Activated naive CD8-positive, alpha-beta T cell treated with anti-CD3 and anti-CD28 coated beads, Interleukin-2, amount 50 U/mL, for 16 hours (primary cell): ENCODE data around the gene TRUB2.
"Not testable (repeated sequence)": the region's sequence is repeated elsewhere in the genome, so short reads cannot be mapped to it uniquely, and the experiment has no call there.

Experiments used
- DNase-seq: peaks from one replicate; pipeline ENCODE4 v3.0.0-alpha.2; 2020; ENCODE audit warnings: low read depth, low spot score

Gene TRUB2

DNA sequence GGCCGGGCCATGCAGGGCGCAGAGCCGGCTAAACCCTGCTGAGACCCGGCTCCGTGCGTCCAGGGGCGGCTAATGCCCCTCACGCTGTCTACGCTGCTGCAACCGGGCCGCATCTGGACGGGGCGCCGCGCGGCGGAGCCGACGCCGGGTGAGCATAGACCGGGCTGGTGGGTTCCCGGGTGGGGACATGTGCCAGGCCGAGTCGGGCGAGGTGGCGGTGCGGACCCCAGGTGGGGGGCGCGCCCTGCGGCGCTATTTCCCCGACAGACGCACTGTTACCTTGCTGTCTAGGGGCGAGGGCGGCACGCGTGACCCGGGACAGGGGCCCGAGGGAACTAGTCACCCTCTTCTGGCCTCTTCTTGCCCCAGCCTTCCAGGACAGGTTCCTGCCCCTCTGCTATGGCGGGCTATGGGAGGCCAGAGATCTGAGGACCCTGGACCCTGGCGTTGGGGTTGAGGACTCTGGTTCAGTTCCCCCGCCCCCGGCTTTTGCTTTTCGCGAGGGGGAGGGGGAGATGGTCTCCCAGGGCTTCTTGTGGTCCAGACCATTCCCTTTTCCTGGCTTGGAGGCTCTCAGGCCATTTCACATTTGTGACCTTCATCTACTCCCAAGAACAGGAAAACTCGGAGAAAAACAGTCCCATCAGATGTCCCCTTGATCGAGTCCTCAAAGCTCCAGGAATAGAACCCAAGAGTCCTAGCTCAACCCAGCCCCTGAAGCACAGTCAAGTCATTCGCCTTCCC is 18.6 kb upstream of the TRUB2 start:
- no peak for DNase-seq

DNA sequence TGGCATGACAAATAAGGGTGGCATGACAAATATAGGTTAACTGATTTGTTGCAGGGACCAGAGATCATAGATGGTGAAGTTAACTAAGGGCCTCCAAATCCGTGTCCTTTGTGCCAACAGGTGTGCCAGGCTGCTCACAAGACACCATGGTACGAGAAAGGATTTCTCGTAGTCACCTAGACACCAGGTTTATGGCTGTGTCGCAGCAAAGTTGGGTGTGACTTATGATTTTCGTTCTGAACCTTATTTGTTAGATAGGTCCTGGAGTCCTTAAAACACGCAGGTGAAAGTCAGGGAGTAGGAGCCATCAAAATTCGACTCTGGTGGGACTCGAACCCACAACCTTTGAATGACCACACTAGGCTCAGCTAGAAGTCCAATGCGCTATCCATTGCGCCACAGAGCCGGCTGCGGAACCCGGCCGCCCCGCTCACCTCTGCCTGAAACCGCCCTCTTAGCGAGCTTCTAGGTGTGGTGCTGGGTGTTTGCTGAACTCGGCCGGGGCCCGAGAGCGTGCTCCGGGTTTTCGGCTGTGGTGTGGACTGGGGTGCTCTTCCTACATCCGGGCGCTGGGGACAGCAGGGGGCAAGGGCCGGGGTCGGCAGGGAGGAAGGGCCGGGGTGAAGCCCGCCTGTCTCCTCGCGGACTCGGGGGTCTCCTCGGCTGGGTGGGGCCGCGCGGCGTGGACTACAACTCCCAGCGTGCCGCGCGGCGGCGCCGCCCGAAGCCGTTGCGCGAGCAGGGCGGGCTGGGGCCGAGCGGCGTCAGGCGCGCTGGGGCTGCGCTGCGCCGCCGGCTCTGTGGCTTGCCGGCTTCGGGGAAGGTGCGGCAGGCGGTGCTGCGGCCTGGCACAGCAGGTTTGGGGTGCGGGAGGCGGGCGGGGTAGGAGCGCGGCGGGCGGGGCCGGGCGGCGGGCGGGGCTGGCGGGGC is 17.8 kb upstream of the TRUB2 start, which contains the start of gene SLC27A4:
TSS of gene SLC27A4 (plus strand) at position 767 of the 930 bp plus-strand sequence. CDS start 2,606 bp downstream, outside the sequence.
- peak; percentile 51 for DNase-seq

DNA sequence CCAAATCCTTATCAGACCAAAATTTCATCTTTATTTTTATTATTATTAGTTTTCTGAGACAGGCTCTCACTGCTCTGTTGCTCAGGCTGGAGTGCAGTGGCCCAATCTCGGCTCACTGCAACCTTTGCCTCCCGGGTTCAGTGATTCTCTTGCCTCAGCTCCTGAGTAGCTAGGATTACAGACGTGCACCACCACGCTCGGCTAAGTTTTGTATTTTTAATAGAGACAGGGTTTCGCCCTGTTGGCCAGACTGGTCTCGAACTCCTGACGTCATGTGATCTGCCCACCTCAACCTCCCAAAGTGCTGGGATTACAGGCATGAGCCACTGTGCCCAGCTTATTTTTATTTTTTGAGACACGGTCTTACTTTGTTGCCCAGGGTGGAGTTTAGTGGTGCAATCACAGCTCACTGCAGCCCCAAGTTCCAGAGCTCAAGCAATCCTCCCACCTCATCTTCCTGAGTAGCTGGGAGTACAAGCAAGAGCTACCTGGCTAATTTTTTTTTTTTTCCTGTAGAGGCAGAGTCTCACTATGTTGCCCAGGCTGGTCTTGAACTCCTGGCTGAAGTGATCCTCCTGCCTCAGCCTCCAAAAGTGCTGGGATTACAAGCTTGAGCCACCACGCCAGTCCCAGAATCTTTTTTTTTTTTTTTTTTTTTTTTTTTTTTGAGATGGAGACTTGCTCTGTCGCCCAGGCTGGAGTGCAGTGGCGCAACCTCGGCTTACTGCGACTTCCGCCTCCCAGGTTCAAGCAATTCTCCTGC is 16.8 kb upstream of the TRUB2 start:
- not testable (repeated sequence) for DNase-seq

DNA sequence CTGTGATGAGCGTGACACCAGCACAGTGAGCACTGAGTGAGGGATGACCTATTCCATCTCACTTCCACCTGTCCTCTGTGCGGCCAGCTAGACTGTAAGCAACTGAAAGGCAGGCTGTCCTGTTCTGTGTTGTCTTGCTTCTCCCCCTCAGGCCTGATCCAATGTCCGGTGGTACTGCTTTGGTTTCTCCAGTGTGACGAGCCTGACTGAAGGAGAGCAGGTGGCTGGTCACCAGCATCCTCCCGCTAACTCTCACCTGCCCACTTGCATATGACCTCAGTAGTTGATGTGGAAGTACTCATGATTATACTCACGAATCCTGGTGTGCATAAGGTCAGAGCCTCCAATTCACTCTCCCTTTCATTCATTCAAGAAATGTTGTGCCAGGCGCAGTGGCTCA is 15.7 kb upstream of the TRUB2 start:
- no peak for DNase-seq

DNA sequence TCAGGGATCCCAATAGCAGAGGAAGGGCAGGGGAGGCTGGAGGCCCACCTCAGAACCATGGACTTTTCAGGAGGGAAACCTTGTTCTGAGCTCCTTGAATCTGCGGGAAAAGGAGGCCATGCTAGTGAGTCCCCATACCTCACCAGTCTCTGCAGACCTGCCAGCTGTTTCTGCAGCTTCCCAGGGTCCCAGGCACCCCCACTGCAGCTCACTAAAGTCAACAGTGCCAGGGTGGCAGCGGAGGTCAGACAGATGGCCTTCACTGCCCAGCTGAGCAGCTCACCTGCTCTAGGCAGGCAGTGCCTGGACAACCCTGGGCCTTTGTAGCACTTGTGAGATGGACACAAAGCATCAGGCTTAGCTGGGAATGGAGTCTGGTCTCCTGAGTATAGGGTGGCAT is 13.7 kb upstream of the TRUB2 start:
- DNase-seq: no peak

DNA sequence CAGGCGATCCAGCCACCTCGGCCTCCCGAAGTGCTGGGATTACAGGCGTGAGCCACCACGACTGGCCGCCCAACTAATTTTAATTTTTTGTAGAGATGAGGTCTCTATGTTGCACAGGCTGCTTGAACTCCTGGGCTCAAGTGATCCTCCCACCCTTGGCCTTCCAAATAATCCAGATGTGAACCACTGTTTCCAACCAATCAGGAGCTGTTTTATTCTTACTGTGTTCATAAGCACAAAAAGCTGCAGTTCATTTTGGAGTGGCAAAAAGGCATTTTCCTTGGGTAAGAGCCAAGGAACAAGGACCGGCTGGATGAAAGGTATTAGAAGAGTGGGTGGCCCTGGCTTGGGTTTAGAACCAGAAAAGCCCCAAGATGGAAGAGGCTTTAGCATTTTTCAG is 12.9 kb upstream of the TRUB2 start:
- DNase-seq: no peak

DNA sequence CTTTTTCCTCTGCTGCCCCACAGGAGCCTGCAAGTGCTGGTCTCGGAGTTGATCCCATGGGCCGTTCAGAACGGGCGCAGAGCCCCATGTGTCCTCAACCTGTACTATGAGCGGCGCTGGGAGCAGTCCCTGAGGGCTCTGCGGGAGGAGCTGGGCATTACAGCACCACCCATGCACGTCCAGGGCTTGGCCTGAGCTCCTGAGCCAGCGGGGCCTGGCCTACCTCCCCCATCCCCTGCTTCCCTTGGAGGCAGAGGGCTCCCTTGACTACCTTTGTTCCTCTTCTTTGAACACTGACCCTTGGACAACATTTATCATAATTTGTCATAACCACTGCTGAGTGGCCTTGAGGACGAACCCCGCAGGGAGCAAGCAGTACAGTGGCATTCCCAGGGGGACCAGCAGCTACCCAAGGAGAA is 11.2 kb upstream of the TRUB2 start:
- no peak for DNase-seq

DNA sequence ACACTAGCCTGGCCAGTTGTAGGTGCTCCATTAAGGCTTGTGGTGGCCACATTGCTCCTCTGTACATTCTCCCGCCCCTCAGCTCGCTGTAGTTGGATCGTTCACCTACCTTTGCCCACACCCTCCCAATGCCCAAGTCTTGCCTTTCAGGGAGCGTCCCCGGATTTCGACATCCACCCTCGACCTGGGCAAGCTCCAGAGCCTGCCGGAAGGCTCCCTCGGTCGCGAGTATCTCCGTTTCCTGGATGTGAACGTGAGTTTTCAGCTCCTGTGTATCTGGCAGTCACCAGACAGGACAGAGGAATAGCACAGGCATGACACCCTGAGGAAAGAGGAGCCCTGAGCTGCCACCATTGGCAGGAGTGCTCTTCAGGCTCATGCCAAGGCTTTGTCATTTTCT is 3.4 kb upstream of the TRUB2 start:
- no peak for DNase-seq

DNA sequence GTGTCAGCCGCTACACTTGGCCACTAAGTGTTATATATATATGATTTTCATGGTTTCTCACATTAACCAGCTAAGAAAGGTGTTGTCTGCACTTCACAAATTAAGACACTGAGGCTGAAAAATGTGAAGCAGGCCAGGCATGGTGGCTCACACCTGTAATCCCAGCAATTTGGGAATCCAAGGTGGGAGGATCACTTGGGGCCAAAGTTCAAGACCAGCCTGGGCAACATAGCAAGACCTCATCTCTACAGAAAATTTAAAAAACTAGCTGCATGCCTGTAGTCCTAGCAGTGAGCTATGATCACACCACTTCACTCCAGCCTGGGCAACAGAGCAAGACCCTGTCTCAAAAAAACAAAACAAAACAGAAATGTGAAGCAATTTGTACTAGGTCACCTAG is 2.2 kb upstream of the TRUB2 start:
- DNase-seq: no peak

DNA sequence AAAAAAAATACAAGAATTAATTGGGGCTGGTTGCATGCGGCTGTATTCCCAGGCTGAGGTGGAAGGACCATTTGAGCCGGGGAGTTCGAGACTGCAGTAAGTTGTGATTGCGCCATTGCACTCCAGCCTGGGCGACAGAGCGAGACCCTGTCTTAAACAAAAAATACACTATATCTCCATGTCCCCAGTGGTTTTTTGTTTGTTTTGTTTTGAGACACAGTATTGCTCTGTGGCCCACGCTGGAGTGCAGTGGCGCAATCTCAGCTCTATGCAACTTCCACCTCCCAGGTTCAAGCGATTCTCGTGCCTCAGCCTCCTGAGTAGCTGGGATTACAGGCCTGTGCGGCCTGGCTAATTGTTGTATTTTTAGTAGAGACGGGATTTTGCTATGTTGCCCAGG is 1.5 kb upstream of the TRUB2 start:
- DNase-seq: no peak

DNA sequence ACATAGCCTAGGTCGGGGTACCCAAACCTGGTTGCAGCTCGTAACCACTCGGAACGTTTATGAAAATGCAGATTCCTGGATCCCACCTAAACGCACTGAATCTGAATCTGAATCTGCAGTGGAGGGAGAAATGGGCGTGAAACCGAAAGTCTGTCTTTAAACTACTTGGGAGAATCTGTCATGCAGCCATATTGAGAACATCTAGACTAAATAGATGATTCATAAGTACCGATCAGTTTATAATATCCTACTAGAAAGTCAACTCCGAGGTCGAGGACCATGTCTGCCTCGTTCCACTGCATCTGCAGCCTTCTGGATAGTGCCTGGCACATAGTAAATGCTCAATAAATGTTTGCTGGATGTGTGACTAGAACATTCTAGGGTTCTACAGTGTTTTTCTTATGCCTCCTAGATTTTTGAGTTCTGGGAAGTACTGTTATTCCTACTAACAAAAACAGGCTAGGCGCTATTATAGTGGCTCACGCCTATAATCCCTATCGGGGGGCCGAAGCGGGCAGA is 1.0 kb upstream of the TRUB2 start:
- no peak for DNase-seq

DNA sequence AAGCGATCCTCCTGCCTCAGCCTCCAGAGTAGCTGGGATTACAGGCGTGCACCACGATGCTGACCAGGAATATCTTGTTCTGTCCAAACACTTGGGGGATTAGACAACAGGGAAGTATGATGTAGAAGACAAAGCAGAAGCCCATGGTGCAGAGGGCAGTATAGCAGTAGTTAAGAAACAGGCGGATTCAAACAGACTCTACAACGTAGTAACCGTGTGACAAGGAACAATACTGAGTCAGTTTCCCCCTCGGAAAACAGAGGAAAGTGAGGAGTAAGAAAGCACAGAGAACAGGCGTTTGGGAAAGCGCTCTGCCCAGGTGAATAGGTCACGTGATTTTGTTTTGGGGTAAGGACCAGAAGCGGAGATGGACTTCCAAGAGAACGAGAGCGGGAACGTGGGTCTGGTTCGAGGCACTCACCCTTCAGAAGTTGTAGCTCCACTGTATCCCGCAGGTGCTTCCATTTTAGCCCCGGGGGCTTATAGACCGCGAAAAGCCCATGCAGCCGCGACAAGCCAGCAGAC is 306 bp downstream of the TRUB2 start:
- no peak for DNase-seq

DNA sequence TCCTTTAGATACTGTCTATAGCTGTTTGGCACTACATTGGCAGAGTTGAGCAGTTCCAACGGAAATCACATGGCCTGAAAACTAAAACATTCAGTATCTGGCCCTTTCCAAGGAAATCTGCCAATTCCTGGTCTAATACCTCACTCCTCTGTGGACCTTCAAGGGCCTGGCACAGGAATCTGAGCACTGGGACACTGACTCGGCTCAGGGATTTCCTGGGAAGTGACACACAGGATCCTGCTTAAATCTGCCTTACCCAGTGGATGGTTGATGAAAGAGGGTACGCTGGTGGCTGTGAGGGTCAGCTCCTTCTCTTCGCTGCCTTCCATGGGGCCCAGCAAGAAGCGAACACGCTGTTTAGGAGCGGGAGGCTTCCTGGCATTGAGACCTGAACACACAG is 904 bp downstream of the TRUB2 start:
- DNase-seq: no peak

DNA sequence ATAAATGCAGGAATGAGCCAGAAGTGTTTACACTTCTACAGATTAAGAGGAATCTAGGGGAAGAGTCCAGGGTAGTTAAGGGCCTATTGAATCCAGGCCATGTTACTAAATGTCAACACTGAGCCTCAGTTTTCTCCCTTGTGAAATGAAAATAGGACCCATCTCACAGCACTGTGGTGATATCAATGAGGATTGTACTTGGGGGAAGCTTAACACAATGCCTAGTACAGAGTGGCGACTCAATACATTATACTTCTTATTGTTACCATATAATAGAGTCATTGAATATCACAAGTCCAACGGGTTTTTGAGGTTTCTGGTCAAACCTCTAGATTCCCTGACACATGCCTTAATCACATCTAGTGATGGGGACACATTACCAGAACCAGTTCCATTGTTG is 4.6 kb downstream of the TRUB2 start:
- no peak for DNase-seq

DNA sequence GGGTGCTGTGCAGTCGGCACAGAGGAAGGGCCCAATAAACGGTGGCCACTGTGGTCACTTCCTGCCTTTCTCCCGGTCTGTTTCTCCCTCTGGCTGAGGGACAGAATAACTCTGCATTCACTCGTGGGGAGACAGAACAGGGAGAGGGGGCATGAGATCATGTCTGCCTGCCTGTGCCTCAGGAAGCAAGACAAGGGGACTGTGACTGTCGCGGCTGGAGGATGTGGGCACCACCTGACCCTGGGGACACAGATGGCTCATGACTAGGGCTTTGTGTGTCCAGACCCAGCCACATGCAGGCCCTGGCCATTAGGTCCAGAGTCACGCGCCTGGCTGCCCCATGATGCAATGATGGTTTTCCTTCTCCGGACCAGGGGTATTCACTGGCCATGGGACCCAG is 5.8 kb downstream of the TRUB2 start:
- DNase-seq: no peak

DNA sequence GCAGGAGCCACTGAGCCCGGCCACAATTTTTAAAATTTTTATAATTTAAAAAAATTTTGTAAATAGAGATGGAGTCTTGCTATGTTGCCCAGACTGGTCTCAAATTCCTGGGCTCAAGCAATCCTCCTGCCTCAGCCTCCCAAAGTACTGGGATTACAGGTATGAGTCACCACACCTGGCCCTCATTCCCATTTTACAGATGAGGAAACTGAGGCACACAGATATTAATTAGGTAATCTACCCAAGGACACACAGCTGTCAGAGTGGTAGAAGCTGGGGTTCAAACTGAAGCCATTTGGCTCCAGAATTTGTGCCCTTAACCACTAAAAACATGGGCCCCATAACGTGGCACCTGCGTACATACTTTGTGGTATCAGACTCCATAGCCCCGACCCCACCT is 7.5 kb downstream of the TRUB2 start:
- DNase-seq: no peak

DNA sequence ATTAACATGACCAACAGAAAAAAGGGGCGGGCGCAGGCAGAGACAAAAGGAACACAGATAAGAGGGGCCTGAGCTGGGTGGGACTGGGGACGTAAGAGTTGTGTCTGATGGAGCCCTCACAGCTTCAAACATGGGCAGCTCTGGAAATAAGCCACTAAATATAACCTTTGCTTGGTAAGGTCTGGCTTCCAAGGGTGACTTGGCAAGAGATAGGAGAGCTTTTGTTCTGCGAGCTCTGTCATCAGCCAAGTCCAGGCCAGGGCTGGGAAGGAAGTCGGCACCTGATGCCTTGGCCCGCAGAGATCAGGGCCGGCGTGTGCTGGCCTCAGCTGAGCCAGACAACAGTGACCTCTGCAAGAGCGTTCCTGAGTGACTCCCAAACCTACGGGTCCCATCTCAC is 11.8 kb downstream of the TRUB2 start:
- DNase-seq: no peak

DNA sequence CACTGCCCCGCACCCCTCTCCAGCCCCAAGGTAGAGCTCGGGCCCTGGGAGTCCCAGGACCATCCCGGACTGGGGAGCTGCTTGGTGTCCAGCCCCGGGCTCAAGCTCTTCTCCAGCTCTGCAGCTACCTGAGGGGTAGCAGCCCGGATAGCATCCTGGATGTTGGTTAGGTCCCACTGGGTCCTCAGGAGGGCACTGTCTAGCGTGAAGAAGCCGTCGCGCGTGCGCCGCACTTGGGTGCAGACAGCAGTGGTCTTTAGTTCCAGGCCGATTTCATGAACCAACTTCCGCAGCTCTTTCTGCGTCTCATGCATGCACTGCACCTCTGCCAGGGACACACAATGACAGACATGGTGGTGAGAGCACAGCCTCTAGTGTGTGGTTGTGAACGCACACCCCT is 12.7 kb downstream of the TRUB2 start:
- no peak for DNase-seq

DNA sequence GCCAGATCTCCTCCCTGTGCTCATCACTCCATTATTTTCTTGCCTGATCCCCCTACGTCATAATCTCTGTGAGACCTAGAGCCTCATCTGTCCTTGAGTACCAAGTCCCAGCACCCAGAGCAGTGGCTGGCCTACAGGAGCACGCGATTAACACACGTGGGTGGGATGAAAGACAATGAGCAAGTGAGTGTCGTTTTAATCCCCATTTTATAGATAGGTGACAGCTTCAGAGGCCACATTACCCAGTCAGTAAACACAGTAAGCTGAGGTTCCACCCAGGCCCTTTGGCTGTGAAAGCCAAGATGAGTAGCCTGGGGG is 17.3 kb downstream of the TRUB2 start:
- DNase-seq: no peak

DNA sequence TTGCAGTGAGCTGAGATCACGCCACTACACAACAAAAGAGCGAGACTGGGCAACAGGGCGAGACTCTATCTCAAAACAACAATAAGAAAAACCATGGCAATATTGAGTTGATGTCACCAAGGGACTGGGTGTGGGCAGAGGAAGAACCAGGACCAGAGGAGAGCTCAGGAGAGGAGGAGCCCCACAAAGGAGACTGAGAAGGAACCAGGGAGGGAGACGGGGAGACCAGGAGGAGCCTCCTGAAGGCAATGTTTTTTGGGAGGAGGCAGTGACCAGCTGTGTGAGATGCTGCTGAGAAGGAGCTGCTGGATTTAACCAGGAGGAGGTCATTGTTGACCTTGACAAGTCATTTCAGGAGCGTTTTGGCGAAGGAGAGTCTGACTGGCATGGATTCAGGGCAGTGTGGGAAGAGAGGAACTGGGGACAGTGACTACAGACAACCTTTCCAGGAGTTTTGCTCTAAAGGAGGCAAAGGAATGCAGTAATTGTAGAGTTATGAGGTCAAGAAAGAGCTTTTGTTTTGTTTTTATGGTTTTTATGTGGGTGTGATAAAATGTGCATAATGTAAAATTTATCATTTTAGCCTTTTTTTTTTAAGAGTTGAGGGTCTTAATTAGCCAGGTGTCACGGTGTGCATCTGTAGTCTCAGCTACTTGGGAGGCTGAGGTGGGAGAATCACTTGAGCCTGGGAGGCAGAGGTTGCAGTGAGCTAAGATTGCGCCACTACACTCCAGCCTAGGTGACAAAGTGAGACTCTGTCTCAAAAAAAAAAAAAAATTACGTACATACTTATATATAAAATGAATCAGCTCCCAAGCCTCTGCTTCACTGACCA is 17.9 kb downstream of the TRUB2 start:
- DNase-seq: no peak
